Immature natural killer cell (primary cell): ENCODE results near the gene SCUBE1. TPM values are rescaled to one million over a fixed set of nuclear protein-coding genes. Genes with fewer than 3 reads are reported as not detected.

Experiments used
- DNase-seq, 3 donors: peaks; one replicate each; pipeline ENCODE4 v3.0.0; 2022; ENCODE audit warnings: mixed read lengths in 1 of 3
- H3K27ac Mint-ChIP-seq, 6 donors: one replicate each; pipeline ENCODE4 v1.8.0; 2020; ENCODE audit warnings: mixed read lengths in 6 of 6, mild to moderate bottlenecking in 5 of 6, inconsistent platforms in 4 of 6, moderate library complexity in 3 of 6
- H3K27me3 Mint-ChIP-seq, 3 donors: one replicate each; pipeline ENCODE4 v1.8.0; 2020 to 2021; ENCODE audit warnings: low read depth in 3 of 3, mild to moderate bottlenecking in 3 of 3, mixed read lengths in 3 of 3, moderate library complexity in 3 of 3, inconsistent platforms in 1 of 3
- H3K36me3 Mint-ChIP-seq, 3 donors: one replicate each; pipeline ENCODE4 v1.8.0; 2020; ENCODE audit warnings: mixed read lengths in 3 of 3, inconsistent platforms in 2 of 3, mild to moderate bottlenecking in 2 of 3
- H3K4me1 Mint-ChIP-seq, 2 donors: one replicate each; pipeline ENCODE4 v1.8.0; 2020; ENCODE audit warnings: inconsistent platforms in 2 of 2, mild to moderate bottlenecking in 2 of 2, mixed read lengths in 2 of 2, moderate library complexity in 1 of 2
- H3K4me3 Mint-ChIP-seq, 5 donors: one replicate each; pipeline ENCODE4 v1.8.0; 2020; ENCODE audit warnings: mild to moderate bottlenecking in 5 of 5, mixed read lengths in 5 of 5, inconsistent platforms in 3 of 5, moderate library complexity in 3 of 5
- H3K9me3 Mint-ChIP-seq, 6 donors: one replicate each; pipeline ENCODE4 v1.8.0; 2020; ENCODE audit warnings: mild to moderate bottlenecking in 6 of 6, mixed read lengths in 6 of 6, inconsistent platforms in 4 of 6, moderate library complexity in 3 of 6
- polyA plus RNA-seq, 3 donors: library from polyadenylated mRNA; unstranded; fragments of 300-500 nt; fragmentation: Illumina TruSeq; gene quantifications; one replicate each; pipeline ENCODE4 v1.2.3, GENCODE V29; 2021

Gene SCUBE1
- polyA plus RNA-seq, 3 donors from 2014 or later, result 0.16 TPM; not detected in 2

GRCh38 chr22:43218786-43219185 lies 124.4 kb downstream of the SCUBE1 start:
- H3K36me3 Mint-ChIP-seq, result no peaks in the 10 kb centered on the region
- DNase-seq, result no peak
- H3K4me1 Mint-ChIP-seq, result no peaks in the 10 kb centered on the region
- peaks cover 0 to 3% (median 2%) of the 10 kb centered on the region in 3 donors for H3K27me3 Mint-ChIP-seq
- no peak overlapping the region for H3K4me3 Mint-ChIP-seq
- no peak overlapping the region for H3K27ac Mint-ChIP-seq
- H3K9me3 Mint-ChIP-seq, result peaks cover 0 to under 1% (median 0%) of the 10 kb centered on the region in 6 donors

DNA sequence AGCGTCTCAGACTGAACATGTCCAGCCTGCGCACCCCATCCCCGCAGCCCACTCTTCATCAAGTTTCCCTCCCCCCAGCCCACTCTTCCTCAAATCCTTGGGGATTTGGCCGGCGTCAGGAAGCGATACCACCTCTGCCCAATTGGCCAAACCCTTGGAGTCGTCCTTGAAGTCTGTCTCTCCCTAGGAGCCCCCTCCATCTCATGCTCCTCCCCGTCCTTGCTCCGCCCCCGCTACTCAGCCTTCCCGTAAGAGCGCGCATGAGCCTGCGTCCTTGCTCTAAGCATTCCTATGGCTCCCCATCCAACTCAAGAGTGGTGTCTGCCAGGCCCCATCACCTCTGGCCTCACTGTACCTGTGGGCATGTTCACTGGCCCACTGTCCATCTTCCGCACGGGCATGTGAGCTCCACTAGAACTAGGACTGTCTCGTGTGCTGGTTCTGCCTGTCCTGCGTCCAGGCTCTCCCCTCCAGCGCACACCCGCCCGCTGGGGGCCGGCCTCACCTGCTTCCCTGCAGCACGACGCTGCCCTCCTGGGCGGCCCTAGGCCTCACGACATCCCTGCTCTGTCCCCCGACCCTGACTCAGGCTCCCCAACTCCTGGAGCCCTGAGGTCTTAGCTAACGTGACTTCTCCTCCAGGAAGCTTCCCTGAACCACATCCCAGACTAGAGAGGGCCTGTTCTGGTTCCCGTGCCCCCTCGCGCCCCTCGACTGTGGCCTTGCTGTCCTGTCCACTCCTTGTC lies 125.7 kb downstream of the SCUBE1 start:
- Mint-ChIP-seq H3K4me1 (no peaks in the 10 kb centered on the region), H3K4me3 (no peak overlapping the region), H3K27me3 (peaks cover 0 to 3% (median 3%) of the 10 kb centered on the region in 3 donors), H3K27ac (no peak overlapping the region), H3K36me3 (no peaks in the 10 kb centered on the region), H3K9me3 (no peaks in the 10 kb centered on the region)
- DNase-seq, result no peak

DNA sequence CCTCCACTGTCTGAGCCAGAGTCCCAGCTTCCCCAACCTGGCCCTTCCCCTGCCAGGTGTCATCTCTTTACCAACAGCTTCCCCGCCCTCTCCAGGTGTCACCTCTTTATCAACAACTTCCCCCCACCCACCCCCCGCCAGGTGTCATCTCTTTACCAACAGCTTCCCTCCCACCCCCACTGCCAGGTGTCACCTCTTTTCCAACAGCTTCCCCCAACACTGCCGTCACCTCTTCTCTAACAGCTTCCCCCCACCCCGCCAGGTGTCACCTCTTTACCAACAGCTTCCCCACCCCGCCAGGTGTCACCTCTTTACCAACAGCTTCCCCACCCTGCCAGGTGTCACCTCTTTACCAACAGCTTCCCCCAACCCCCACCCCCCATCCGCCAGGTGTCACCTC lies 126.4 kb downstream of the SCUBE1 start:
- no peak overlapping the region for H3K27ac Mint-ChIP-seq
- no peaks in the 10 kb centered on the region for H3K9me3 Mint-ChIP-seq
- H3K36me3 Mint-ChIP-seq, result no peaks in the 10 kb centered on the region
- peaks cover 0 to 3% (median 3%) of the 10 kb centered on the region in 3 donors for H3K27me3 Mint-ChIP-seq
- no peak for DNase-seq
- no peaks in the 10 kb centered on the region for H3K4me1 Mint-ChIP-seq
- H3K4me3 Mint-ChIP-seq, result no peak overlapping the region

DNA sequence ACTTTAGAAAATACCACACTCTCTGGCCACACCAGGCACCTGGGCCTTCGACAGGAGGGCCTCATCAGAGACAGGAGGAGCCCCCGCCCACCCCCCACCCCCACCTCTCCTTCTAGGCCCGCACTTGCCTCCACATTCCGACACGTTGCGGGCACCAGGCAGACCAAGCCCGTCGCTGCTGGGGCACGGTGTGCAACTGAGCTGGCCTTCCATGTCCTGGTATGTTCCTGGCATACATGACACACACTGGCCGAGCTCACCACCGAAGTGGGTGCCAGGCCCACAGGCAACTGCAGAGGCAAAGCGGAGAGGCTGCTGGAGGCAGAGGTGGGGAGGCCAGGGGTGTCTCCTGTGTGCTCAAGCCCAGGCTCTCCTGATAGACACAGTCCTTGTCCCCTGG lies 129.2 kb downstream of the SCUBE1 start:
- Mint-ChIP-seq H3K36me3 (no peaks in the 10 kb centered on the region), H3K27ac (no peak overlapping the region), H3K4me3 (no peak overlapping the region), H3K27me3 (peaks cover 0 to 3% (median 2%) of the 10 kb centered on the region in 3 donors), H3K4me1 (no peaks in the 10 kb centered on the region), H3K9me3 (no peaks in the 10 kb centered on the region)
- DNase-seq, result no peak

DNA sequence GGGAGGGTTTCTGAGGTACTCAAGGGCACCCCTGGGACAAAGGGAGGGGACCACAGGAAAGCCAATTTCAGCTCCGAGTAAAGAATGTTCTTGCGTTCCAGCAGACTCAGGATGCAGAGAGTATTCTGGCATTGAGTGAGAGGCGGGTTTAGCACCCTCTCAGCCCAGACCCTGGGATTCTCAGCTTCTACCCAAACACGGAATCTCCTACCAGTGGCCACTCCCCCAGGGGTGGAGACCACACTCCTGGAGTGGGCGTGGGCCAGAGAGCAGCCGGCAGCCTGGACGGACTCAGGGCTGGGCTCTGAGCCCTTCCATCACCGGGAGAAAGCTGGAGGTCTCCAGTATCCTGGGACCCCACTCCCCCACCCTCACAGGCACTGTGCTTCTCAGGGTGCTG lies 130.1 kb downstream of the SCUBE1 start:
- no peak overlapping the region for H3K4me3 Mint-ChIP-seq
- H3K27me3 Mint-ChIP-seq, result peaks cover 0 to 3% (median 2%) of the 10 kb centered on the region in 3 donors
- H3K27ac Mint-ChIP-seq, result no peak overlapping the region
- no peaks in the 10 kb centered on the region for H3K4me1 Mint-ChIP-seq
- no peaks in the 10 kb centered on the region for H3K9me3 Mint-ChIP-seq
- no peaks in the 10 kb centered on the region for H3K36me3 Mint-ChIP-seq
- no peak for DNase-seq

- no peaks in the 10 kb centered on the region for H3K4me1 Mint-ChIP-seq
- H3K27me3 Mint-ChIP-seq, result peaks cover 0 to 3% (median 1%) of the 10 kb centered on the region in 3 donors
- no peak overlapping the region for H3K4me3 Mint-ChIP-seq
- DNase-seq, result no peak
- H3K27ac Mint-ChIP-seq, result no peak overlapping the region
- no peaks in the 10 kb centered on the region for H3K9me3 Mint-ChIP-seq
- no peaks in the 10 kb centered on the region for H3K36me3 Mint-ChIP-seq
Observed at GRCh38 chr22:43212434-43212952, 130.7 kb downstream of the SCUBE1 start.

GRCh38 chr22:43211941-43212433 lies 131.2 kb downstream of the SCUBE1 start:
- Mint-ChIP-seq H3K9me3 (no peaks in the 10 kb centered on the region), H3K4me3 (no peak overlapping the region), H3K36me3 (no peaks in the 10 kb centered on the region), H3K27ac (no peak overlapping the region), H3K27me3 (peaks cover 0 to 3% (median 1%) of the 10 kb centered on the region in 3 donors), H3K4me1 (no peaks in the 10 kb centered on the region)
- no peak for DNase-seq

- H3K4me1 Mint-ChIP-seq, result peaks cover 6 to 8% of the 10 kb centered on the region in 2 donors
- peaks cover 3 to 4% (median 4%) of the 10 kb centered on the region in 3 donors for H3K27me3 Mint-ChIP-seq
- no peaks in the 10 kb centered on the region for H3K36me3 Mint-ChIP-seq
- H3K9me3 Mint-ChIP-seq, result no peaks in the 10 kb centered on the region
- no peak overlapping the region for H3K27ac Mint-ChIP-seq
- DNase-seq, result no peak
- H3K4me3 Mint-ChIP-seq, result no peak overlapping the region
Observed at GRCh38 chr22:43210631-43211515, 132.3 kb downstream of the SCUBE1 start.

DNA sequence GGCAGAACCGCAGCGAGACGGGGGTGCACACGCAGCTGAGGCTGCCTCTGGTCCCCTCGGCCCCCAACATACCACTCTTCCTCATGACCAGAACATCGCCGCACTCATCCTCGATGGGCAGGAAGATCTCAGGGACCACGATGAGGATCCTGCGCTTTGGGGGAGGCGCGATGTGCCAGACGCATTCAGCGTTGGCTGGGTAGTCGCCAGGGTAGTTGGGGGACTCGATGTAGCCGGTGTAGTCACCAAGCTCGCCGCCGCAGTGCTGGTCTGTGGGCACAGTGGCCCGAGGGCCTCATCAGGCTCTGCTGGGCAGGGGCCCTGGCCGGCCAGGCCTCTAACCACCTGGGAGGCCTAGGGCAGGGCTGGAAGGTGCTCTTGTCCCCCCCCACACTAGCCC lies 133.2 kb downstream of the SCUBE1 start:
- H3K4me1 Mint-ChIP-seq, result peaks cover 10 to 13% of the 10 kb centered on the region in 2 donors
- peaks cover 3 to 13% (median 11%) of the 10 kb centered on the region in 3 donors for H3K27me3 Mint-ChIP-seq
- no peaks in the 10 kb centered on the region for H3K9me3 Mint-ChIP-seq
- no peak for DNase-seq
- H3K4me3 Mint-ChIP-seq, result no peak overlapping the region
- no peak overlapping the region for H3K27ac Mint-ChIP-seq
- H3K36me3 Mint-ChIP-seq, result no peaks in the 10 kb centered on the region

- peaks cover 3 to 14% (median 13%) of the 10 kb centered on the region in 3 donors for H3K27me3 Mint-ChIP-seq
- no peak for DNase-seq
- H3K4me3 Mint-ChIP-seq, result no peak overlapping the region
- no peaks in the 10 kb centered on the region for H3K36me3 Mint-ChIP-seq
- H3K9me3 Mint-ChIP-seq, result no peaks in the 10 kb centered on the region
- no peak overlapping the region for H3K27ac Mint-ChIP-seq
- peaks cover 12 to 17% of the 10 kb centered on the region in 2 donors for H3K4me1 Mint-ChIP-seq
Observed at GRCh38 chr22:43209523-43209890, 133.7 kb downstream of the SCUBE1 start.

DNA sequence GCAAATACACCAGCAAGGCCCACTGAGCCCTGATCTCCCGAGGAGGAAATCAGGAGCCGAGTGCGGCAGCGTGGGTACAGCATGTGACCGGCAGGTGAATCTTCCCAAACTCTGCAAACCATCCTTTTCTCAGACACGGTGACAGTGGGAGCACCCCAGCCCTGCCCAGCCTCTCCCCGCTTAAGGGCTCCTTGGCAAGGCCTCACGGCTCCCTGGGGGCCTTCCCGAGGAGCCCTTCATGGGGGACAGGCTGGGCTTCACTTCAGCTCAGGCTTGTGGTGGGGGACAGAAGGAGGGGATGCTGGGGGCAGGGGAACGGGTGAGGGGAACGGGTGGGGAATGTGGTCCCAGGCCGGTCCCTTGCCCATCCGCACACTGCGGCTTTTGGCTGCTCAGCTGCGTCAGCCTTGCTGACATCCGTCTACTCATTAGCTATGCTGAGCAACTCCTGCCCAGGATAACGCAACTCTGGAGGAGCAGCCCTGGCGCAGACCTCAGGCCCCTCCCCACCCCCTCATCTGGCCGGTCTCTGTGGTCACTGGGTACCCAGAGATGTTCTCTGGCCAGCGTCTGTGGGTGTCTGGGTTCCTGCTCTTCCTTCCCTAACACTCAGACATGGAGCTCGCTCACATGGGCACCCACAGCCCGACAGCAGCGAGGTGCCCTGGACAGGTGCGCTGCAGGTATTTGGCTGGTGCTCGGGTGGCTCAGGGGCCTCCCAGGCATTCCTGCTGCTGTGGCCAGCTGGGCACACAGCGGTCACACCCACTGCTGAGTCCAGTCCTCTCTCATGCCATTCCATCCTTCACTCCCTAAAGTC lies 134.3 kb downstream of the SCUBE1 start:
- peaks cover 12 to 17% of the 10 kb centered on the region in 2 donors for H3K4me1 Mint-ChIP-seq
- no peaks in the 10 kb centered on the region for H3K36me3 Mint-ChIP-seq
- H3K27me3 Mint-ChIP-seq, result peaks cover 1 to 15% (median 15%) of the 10 kb centered on the region in 3 donors
- H3K27ac Mint-ChIP-seq, result no peak overlapping the region
- no peak overlapping the region for H3K4me3 Mint-ChIP-seq
- no peaks in the 10 kb centered on the region for H3K9me3 Mint-ChIP-seq
- no peak for DNase-seq

- H3K27ac Mint-ChIP-seq, result peak overlapping the region in 2 of 6 donors; percentile 16 to 46
- peaks cover 0 to 16% (median 15%) of the 10 kb centered on the region in 3 donors for H3K27me3 Mint-ChIP-seq
- H3K36me3 Mint-ChIP-seq, result no peaks in the 10 kb centered on the region
- no peak for DNase-seq
- no peak overlapping the region for H3K4me3 Mint-ChIP-seq
- no peaks in the 10 kb centered on the region for H3K9me3 Mint-ChIP-seq
- H3K4me1 Mint-ChIP-seq, result peaks cover 12 to 17% of the 10 kb centered on the region in 2 donors
Observed at GRCh38 chr22:43207849-43208702, 135.1 kb downstream of the SCUBE1 start.
